Peyer's patch (tissue), 4 donors: ENCODE data around the gene PTGER3.

Experiments used
- POLR2A ChIP-seq, 2 donors: fragments of 450-650 bp; IDR thresholded peaks; one replicate each; pipeline ENCODE4 v1.5.1; 2017; ENCODE audit warnings: antibody characterized with exemption in 2 of 2, mild to moderate bottlenecking in 2 of 2, moderate library complexity in 2 of 2
- TF ChIP-seq, protein P1 (sequence below), 6 experiments: fragments of 450-650 bp in 4 of 6; fragments of 200-600 bp in 2 of 6; sonication (generic) in 1 of 6; IDR thresholded peaks; one replicate each; pipeline ENCODE4 v1.5.1; 2017 to 2019; ENCODE audit warnings: antibody characterized with exemption in 6 of 6, mild to moderate bottlenecking in 3 of 6, moderate library complexity in 1 of 6

DNA sequence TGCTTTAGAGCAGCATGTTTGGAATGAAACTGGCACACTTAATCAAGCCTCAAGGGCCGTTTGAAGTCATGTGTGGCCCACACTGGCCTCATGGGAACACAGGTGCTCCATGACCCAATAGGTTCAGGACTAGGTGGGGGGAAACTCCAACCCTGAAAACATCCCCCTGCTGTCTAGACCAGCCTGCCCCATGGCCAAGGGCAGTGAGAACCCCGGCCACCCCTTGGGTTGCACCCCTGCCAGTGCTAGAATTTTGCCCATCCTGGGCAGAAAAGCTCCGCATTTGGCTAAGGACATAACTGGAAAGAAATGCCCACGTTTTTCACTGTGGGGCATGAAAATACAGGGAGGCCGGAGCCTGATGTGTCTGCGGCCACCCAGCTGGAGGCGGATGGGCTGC lies 6.1 kb upstream of the PTGER3 start:
- TF ChIP-seq, protein P1, sequence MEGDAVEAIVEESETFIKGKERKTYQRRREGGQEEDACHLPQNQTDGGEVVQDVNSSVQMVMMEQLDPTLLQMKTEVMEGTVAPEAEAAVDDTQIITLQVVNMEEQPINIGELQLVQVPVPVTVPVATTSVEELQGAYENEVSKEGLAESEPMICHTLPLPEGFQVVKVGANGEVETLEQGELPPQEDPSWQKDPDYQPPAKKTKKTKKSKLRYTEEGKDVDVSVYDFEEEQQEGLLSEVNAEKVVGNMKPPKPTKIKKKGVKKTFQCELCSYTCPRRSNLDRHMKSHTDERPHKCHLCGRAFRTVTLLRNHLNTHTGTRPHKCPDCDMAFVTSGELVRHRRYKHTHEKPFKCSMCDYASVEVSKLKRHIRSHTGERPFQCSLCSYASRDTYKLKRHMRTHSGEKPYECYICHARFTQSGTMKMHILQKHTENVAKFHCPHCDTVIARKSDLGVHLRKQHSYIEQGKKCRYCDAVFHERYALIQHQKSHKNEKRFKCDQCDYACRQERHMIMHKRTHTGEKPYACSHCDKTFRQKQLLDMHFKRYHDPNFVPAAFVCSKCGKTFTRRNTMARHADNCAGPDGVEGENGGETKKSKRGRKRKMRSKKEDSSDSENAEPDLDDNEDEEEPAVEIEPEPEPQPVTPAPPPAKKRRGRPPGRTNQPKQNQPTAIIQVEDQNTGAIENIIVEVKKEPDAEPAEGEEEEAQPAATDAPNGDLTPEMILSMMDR (IDR thresholded peaks at IDR 0.05) = no peak
- TF ChIP-seq POLR2A (IDR thresholded peaks at IDR 0.05) = no peak
